HG03066 (cell line): ENCODE data around the gene ANKMY1.
"Not testable (repeated sequence)": the region's sequence is repeated elsewhere in the genome, so short reads cannot be mapped to it uniquely, and the experiment has no call there.

Source experiments
- ATAC-seq: cut with Tn5 transposase; IDR thresholded peaks from one replicate; pipeline ENCODE4 v1.9.1; 2021; ENCODE audit warnings: low read depth; ENCODE audit not compliant: unreplicated experiment

The ANKMY1 gene

DNA sequence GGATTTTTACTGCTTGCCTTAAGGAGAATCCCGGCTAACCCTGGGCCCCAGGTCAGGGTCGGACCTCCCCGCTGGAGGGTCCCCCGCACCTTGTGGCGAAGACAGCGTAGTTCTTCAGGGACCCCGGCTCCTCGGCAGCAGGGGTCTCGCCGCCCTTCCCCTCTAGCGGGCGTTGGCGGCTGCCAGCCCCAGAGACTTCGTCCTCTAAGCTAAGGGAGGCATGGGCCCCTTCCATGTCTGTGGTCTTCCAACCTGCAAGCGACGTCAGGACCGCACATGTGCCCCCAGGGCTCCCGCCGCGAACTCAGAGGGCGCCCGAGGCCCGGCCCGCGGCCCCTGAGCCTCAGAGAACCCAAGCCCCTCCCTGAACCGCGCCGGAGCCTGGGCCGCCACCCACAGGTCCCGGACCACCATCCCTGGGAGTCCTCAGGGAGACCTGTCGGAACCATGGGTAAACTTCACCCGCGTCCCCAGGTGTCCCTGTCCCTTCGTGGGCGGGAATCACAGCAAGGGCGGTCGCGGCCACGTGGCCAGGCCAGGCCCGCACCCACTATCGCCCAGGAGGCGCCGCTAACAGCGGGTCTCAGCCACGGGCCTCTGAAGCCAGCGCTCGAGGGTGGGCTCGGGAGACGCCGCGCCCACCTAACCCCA is 562 bp downstream of the ANKMY1 start:
- ATAC-seq, result no peak

DNA sequence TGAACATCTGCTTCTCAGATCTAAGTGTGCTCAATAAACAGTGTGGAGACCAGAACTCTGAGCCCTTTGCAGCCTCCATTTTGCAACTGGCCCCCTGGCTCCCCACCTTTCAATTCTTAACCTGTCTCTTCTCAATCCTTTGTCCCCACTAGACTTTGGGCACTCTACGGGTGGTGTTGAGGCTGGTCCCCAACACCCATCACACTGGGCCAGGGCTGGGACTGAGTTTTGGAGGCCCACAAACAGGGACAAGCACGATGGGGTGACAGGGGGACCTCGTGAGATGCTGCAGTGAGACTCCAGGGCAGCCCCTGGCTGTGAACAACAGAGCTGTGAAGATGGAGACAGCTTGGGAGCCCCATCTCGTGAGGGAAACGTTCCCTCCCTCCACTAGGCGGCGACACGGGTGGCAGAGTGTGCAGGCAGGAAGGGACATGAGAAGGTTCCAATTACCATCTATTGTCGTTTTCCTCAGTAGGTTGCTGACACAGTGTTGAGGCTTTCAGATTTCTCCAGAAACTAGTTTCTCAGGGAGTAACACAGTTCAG is 1.2 kb downstream of the ANKMY1 start:
- ATAC-seq, result no peak

DNA sequence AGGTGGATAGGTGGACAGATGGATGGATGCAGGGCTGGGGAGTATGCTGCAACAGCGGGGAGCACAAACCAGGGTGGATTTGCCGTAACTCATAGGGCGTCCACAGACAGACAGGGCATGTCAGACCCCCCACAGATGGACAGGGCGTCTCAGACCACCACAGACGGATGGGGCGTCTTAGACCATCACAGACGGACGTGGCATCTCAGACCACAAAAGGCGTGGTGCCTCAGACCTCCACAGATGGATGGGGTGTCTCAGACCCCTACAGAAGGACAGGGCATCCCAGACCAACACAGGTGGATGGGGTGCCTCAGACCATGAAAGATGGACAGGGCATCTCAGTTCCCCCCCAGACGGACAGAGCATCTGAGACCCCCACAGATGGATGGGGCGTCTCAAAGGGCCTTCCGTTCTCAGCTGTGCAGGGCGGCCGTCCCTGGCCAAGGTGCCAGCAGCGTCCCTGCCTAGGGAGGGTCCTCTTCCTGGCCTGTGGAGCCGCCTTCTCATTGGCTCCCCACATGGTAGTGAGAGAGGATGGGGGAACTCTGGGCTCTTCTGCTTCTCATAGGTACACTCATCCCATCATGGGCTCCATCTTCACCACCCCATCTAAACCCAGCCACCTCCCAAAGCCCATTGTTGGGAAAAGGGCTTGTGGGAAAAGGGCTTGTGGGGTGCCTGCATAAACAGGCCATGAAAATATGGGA is 2.1 kb downstream of the ANKMY1 start:
- no peak for ATAC-seq

- no peak for ATAC-seq
These were observed 2.9 kb downstream of the ANKMY1 start for GRCh38 chr2:240554767-240555493.

- no peak for ATAC-seq
These were observed 3.8 kb downstream of the ANKMY1 start for GRCh38 chr2:240553956-240554480.

DNA sequence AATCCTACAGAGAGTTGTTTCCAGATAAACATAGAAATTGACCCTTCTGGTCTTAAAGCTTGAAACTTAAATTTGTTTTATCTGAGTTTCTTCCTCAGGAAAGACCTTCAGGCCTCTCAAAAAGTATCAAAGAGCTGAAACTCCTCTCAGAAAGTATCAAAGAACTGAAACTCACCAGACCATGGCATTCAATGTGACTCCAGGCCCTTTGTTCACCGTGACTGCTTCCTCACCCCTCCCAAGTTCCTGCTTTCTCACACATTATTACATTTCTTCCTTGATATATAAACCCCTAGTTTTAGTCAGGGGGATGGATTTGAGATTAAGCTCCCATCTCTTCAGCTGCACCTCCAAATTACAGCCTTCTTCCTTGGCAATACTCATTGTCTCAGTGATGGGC is 6.0 kb downstream of the ANKMY1 start:
- ATAC-seq, result no peak

DNA sequence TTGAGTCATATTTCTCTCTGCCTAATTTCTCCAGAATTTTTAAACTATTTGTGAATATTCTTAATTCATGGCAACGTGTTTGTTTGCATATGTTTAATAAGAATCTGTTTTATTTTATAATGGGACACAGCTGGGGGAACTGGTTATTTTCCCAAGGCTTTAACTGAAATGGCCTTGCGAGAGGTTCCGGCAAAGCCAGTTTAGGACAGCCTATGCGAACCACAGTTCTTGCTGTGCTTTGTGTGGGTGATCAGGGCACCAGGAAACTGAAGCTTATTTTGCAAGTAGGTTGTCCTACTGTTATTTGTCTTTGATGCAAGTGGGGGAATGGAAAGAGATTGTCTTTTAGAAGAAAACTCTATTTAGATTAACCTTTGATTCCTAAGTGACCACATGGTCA is 6.5 kb downstream of the ANKMY1 start:
- ATAC-seq, result no peak

DNA sequence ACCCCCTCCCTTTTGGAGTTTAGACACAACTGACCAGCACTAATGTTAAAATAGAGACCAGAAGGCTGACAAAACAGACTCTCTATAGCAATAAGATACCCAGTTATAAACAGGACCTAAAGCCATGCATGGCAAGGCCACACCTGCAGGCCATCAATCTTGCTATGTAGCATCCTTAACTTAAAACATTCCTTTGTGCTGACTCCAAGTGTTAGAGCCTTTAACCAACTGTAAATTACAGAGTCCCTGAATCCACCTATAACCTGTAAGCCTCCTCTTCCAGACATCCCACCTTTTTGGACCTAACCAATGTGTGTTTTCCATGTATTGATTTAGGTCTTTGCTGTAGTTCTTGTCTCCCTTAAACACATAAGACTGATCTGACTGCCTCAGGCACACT is 17.9 kb downstream of the ANKMY1 start:
- no peak for ATAC-seq

DNA sequence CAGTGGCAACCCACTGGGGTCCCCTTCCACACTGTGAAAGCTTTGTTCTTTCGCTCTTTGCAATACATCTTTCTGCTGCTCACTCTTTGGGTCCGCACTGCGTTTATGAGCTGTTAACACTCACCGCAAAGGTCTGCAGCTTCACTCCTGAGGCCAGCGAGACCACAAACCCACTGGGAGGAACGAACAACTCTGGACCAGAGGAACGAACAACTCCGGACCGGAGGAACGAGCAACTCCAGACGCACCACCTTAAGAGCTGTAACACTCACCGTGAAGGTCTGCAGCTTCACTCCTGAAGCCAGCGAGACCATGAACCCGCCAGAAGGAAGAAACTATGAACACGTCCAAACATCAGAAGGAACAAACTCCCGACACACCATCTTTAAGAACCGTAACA is 18.7 kb downstream of the ANKMY1 start:
- not testable (repeated sequence) for ATAC-seq

GRCh38 chr2:240538031-240538780 is 19.6 kb downstream of the ANKMY1 start:
- no peak for ATAC-seq

DNA sequence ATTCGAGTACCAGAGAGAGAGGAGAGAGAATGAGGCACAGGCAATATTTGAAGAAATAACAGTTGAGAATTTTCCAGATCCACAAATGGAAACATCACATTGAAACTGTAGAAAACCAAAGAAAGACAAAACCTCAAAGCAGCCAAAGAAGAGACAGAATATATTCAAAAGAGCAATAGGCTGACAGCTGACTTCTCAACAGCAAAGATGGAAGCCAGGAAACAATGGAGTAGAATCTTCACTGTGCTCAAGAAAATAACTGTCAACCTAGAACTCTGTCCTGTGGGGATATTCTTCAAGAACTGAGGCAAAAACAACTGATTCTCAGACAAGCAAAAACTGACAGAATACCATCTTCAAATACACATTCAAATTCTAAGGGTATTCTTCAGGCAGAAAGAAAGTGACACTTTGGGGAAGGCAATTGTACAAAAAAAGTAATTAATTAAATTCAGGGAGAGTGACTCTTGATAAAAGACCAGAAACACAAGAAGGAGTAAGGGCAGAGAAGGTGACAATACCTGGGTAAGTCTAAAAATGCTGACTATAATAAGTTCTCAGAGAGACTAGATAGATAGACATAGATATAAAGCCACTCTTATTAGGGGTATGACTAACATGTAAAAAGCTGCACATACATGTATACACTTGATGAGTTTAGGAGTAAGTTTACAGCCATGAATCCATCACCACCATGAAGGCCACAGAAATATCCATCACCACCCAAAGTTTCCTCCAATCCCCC is 25.6 kb downstream of the ANKMY1 start:
- ATAC-seq, result no peak

DNA sequence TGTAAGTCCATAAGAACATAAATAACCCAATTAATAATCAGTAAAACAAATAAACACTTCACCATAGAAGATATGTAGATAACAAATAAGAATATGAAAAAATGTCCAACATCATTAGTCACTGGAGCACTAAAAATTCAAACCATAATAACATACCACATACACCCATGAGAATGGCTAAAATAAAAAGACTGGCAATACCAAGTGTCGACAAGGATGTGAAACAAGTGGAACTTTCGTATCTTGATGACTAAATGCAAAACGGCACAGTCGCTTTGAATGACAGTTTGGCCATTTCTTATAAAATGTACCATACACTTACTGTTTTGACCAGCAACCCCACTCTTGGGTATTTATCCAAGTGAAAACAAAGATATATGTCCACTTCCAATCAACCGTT is 26.8 kb downstream of the ANKMY1 start:
- no peak for ATAC-seq

GRCh38 chr2:240530181-240530580 is 27.6 kb downstream of the ANKMY1 start:
- ATAC-seq, result no peak

DNA sequence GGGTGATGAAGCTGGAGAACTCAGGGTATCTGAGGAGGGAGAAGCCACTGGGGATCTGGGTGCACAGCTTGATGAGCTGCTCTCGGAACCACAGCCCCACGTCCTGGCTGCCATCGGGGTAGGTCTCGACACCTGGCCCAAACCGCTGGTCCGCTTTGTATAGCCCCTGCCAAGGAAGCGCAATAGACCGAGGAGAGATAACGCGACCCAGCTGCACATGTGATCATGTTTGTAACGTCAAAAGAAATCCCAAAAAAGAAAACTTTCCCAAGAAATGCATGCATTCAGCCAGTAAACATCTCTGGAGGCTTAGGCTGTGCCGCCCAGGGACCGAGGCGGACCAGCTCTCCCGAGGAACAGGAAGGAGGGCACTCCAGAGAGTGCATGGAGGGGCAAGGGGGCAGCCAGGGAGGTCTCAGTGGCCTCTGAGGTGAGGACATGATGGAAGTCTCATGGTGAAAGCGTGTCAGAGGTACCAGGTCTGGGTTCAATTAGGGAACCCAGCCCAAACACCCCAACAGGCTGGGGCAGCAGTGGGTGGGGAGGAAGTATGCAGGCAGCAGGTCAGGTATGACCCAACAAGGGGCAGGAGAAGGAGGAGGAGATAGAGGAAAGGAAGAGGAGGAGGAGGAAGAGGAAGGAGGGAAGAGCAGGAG is 28.3 kb downstream of the ANKMY1 start:
- no peak for ATAC-seq

GRCh38 chr2:240528406-240529040 is 29.3 kb downstream of the ANKMY1 start:
- no peak for ATAC-seq

DNA sequence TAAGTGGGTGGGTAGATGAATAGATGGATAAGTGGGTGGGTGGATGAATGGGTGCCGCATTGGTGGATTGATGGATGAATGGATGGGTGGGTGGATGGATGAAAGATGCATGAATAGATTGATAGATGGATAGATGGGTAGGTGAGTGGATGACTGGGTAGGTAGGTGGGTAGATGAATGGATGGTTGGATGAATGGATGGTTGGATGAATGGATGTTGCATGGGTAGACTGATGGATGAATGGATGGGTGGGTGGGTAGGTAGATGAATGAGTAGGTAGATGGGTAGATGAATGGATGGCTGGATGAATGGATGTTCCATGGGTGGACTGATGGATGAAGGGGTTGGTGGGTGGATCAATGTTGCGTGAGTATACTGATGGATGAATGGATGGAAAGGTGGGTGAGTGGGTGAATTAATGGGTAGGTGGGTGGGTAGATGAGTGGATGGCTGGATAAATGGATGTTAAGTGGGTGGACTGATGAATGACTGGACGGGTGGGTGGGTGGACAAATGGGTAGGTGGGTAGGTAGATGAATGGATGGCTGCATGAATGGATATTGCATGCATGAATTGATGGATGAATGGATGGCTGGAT is 30.5 kb downstream of the ANKMY1 start:
- ATAC-seq, result no peak

DNA sequence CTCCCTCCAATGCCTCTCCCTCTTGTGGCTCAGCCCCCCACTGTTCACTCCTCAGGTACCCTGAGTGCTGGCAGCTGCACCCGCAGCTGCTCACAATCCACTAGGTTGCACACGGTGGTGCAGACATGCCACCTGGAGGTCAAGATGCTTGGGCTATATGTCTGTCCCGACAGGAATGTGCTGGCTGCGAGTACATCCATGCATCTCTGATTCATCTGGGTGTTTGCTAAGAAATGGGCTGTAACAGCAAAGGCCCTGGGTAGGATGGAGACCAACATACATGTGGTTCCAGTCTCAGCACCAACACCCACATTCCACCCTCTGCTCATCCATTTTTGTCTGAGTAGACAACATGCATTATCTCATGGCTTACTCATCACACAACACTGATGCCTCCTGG is 31.3 kb downstream of the ANKMY1 start:
- ATAC-seq, result no peak

GRCh38 chr2:240525802-240526201 is 32.0 kb downstream of the ANKMY1 start:
- ATAC-seq, result no peak
